Ascending aorta (tissue), 2 donors: Measurements from ENCODE around the gene JAM2. TPM values are rescaled to one million over a fixed set of nuclear protein-coding genes. Genes with fewer than 3 reads are reported as not detected.
A peak's percentile ranks its signal among the peaks of the same experiment; 100 is the strongest.
"Not testable (repeated sequence)": the region's sequence is repeated elsewhere in the genome, so short reads cannot be mapped to it uniquely, and the experiment has no call there.

Source experiments
- DNase-seq, 2 donors: peaks; one replicate each; pipeline ENCODE4 v3.0.0-alpha.2; 2019; ENCODE audit warnings: low spot score in 2 of 2
- H3K27ac ChIP-seq, 2 donors: fragments of 200-600 bp; sonication (generic); one replicate each; pipeline ENCODE4 v1.5.1; 2016 to 2017; ENCODE audit warnings: mild to moderate bottlenecking in 1 of 2
- H3K27me3 ChIP-seq: fragments of 200-600 bp; sonication (generic); one replicate; pipeline ENCODE4 v1.5.1; 2017
- H3K36me3 ChIP-seq, 2 donors: fragments of 200-600 bp; sonication (generic); one replicate each; pipeline ENCODE4 v1.5.1; 2016
- H3K4me1 ChIP-seq, 2 donors: fragments of 200-600 bp; sonication (generic); one replicate each; pipeline ENCODE4 v1.5.1; 2016 to 2017; ENCODE audit warnings: mild to moderate bottlenecking in 1 of 2
- H3K4me3 ChIP-seq, 2 donors: fragments of 200-600 bp; sonication (generic); one replicate each; pipeline ENCODE4 v1.5.1; 2016 to 2017; ENCODE audit warnings: mild to moderate bottlenecking in 1 of 2
- H3K9me3 ChIP-seq, 2 donors: fragments of 200-600 bp; sonication (generic); one replicate each; pipeline ENCODE4 v1.5.1; 2016
- intact Hi-C: fragments of 100-400 bp; cut with DNase I; formaldehyde crosslinking; loops from one replicate; pipeline ENCODE4 v1.15.1; 2023
- total RNA-seq: library from RNA; depleted of rRNA; stranded (reverse); fragments of >200 nt; gene quantifications from one replicate; pipeline ENCODE4 v1.1.0, GENCODE V29; 2016
- TF ChIP-seq, protein P1 (sequence below), 3 experiments: fragments of 200-600 bp in 2 of 3; fragments of 450-650 bp in 1 of 3; sonication (generic) in 2 of 3; IDR thresholded peaks; one replicate each; pipeline ENCODE4 v1.5.1; 2016 to 2019; ENCODE audit warnings: antibody characterized with exemption in 3 of 3, mild to moderate bottlenecking in 1 of 3, moderate library complexity in 1 of 3

JAM2 gene
- total RNA-seq, 1 donor from 2014 or later = 54.1 TPM

DNA sequence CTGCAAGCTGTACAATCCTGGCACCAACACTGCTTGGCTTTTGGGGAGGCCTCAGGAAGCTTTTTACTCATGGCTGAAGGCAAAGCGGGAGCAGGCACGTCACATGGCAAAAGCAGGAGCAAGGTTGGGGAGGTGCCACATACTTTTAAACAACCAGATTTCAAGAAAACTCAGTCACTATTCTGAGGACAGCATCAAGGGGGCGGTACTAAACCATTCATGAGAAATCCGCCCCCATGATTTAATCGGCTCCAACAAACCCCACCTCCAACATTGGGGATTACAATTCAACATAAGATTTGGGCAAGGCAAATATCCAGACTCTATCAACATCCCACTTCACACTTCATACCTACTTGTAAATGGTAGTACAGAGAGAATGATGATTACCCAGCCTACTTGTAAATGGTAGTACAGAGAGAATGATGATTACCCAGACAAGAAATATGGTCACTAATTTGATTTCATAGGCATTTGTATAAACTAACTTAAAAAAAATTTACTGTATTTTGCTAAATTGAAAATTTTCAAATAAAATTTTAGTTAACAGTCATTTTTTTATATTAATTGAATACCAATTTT, 70.7 kb downstream of the JAM2 start:
- Histone ChIP-seq H3K27ac (no peak overlapping the region), H3K36me3 (peaks cover 0 to 4% of the 10 kb centered on the region in 2 donors), H3K4me1 (no peaks in the 10 kb centered on the region), H3K9me3 (no peaks in the 10 kb centered on the region), H3K27me3 (no peaks in the 10 kb centered on the region), H3K4me3 (no peak overlapping the region)
- TF ChIP-seq, protein P1, sequence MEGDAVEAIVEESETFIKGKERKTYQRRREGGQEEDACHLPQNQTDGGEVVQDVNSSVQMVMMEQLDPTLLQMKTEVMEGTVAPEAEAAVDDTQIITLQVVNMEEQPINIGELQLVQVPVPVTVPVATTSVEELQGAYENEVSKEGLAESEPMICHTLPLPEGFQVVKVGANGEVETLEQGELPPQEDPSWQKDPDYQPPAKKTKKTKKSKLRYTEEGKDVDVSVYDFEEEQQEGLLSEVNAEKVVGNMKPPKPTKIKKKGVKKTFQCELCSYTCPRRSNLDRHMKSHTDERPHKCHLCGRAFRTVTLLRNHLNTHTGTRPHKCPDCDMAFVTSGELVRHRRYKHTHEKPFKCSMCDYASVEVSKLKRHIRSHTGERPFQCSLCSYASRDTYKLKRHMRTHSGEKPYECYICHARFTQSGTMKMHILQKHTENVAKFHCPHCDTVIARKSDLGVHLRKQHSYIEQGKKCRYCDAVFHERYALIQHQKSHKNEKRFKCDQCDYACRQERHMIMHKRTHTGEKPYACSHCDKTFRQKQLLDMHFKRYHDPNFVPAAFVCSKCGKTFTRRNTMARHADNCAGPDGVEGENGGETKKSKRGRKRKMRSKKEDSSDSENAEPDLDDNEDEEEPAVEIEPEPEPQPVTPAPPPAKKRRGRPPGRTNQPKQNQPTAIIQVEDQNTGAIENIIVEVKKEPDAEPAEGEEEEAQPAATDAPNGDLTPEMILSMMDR (IDR thresholded peaks at IDR 0.05) = no peak
- no peak for DNase-seq
- intact Hi-C loops = loop anchor here (5.0 kb wide), 1 partner anchor 287 kb away; no protein-coding TSS in a partner anchor

DNA sequence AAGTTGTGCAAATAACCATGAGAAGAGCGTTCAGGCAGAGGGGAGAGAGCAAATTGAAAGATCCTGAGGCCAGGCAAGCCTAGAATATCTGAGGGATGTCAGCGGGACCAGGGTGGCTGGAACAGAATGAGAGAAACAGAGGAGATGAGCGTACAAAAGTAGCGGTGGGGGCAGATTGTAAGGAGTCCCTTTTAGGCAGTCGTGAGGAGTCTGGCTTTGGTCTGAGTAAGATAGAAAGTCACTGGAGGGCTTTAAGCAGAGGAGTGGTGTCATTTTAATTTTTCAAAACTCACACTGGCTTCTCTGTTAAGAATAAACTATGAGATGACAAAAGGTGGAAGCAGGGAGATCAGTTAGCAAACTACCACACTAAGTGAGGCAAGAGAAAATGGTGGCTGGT, 71.5 kb downstream of the JAM2 start:
- no peak for DNase-seq
- TF ChIP-seq, protein P1 (IDR thresholded peaks at IDR 0.05) = no peak
- Histone ChIP-seq H3K4me1 (no peaks in the 10 kb centered on the region), H3K27me3 (no peaks in the 10 kb centered on the region), H3K9me3 (no peaks in the 10 kb centered on the region), H3K4me3 (no peak overlapping the region), H3K36me3 (peaks cover 0 to 10% of the 10 kb centered on the region in 2 donors), H3K27ac (no peak overlapping the region)
- intact Hi-C loops = no loop called here

GRCh38 chr21:25714066-25714465, 75.0 kb downstream of the JAM2 start:
- H3K27ac ChIP-seq, H3K4me3 ChIP-seq, H3K4me1 ChIP-seq, DNase-seq, intact Hi-C loops, H3K27me3 ChIP-seq, H3K9me3 ChIP-seq: not testable (repeated sequence)
- H3K36me3 ChIP-seq = peaks cover 7 to 16% of the 10 kb centered on the region in 2 donors

DNA sequence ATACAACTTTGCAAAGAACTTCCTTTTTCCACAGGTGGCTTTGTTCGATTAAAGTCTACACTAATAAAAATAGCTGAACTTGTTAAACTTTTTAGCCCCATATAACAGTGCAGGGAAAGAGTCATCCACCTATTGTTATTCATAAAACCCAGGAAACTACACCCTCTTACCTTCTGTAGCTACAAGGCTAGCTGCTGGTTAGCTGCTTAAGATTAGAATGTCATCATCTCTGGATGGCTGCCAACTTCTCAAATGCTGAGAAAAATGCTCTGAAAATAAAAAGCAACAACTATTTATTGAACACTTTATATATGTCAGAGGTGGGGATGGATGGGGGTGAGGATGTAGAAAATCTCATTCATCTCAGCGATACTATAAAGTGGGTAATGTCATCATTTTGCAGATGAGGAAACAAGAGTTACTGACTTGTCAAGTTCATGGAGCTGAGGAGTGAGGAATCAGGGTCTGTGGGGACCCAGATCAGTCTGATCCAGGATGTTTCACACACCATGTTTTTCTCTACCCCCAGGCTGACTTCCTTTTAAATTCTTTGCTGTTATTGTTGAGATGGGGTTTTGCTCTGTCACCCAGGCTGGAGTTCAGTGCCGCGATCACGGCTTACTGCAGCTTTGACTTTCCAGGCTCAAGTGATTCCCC, 78.6 kb downstream of the JAM2 start:
- Histone ChIP-seq H3K4me1 (no peaks in the 10 kb centered on the region), H3K27me3 (no peaks in the 10 kb centered on the region), H3K4me3 (no peak overlapping the region), H3K36me3 (peaks cover 23 to 24% of the 10 kb centered on the region in 2 donors), H3K9me3 (no peaks in the 10 kb centered on the region), H3K27ac (peak overlapping the region in 1 of 2 donors; percentile 3)
- TF ChIP-seq, protein P1 (IDR thresholded peaks at IDR 0.05) = no peak
- intact Hi-C loops = no loop called here
- no peak for DNase-seq

- peaks cover 41 to 48% of the 10 kb centered on the region in 2 donors for H3K36me3 ChIP-seq
- no peak for DNase-seq
- no peak overlapping the region for H3K4me3 ChIP-seq
- H3K4me1 ChIP-seq = no peaks in the 10 kb centered on the region
- intact Hi-C loops = no loop called here
- TF ChIP-seq, protein P1 (IDR thresholded peaks at IDR 0.05) = no peak
- no peaks in the 10 kb centered on the region for H3K9me3 ChIP-seq
- no peaks in the 10 kb centered on the region for H3K27me3 ChIP-seq
- no peak overlapping the region for H3K27ac ChIP-seq
These were observed 82.9 kb downstream of the JAM2 start for GRCh38 chr21:25721987-25722386.

- Histone ChIP-seq H3K4me1 (no peaks in the 10 kb centered on the region), H3K9me3 (no peaks in the 10 kb centered on the region), H3K27ac (no peak overlapping the region), H3K4me3 (no peak overlapping the region), H3K27me3 (no peaks in the 10 kb centered on the region), H3K36me3 (peaks cover 47 to 54% of the 10 kb centered on the region in 2 donors)
- TF ChIP-seq, protein P1 (IDR thresholded peaks at IDR 0.05) = no peak
- DNase-seq = no peak
- intact Hi-C loops = no loop called here
These were observed 83.6 kb downstream of the JAM2 start for GRCh38 chr21:25722631-25723030.
